Fibroblast of the aortic adventitia (primary cell): ENCODE measurements around the gene THRB. TPM values are rescaled to one million over a fixed set of nuclear protein-coding genes. Genes with fewer than 3 reads are reported as not detected.

Experiments
- DNase-seq: peaks from one replicate; pipeline ENCODE4 v3.0.0-alpha.2; 2010; ENCODE audit warnings: low read depth
- H3K4me3 ChIP-seq: 2 replicates; pipeline ENCODE4 v1.5.1; 2011; ENCODE audit warnings: low read depth, mild to moderate bottlenecking, control low read depth, low read length, moderate library complexity
- CTCF ChIP-seq: IDR thresholded peaks from 2 replicates; pipeline ENCODE4 v1.5.1; 2011; ENCODE audit warnings: mild to moderate bottlenecking, low read length, control low read depth, inconsistent platforms; ENCODE audit not compliant: insufficient read depth
- total RNA-seq: library from RNA; depleted of rRNA; stranded (reverse); fragments of >200 nt; gene quantifications from 2 replicates; pipeline ENCODE4 v1.2.3, GENCODE V29; 2012; ENCODE audit warnings: low replicate concordance

THRB gene
- total RNA-seq, 1 donor: 4.7 TPM

DNA sequence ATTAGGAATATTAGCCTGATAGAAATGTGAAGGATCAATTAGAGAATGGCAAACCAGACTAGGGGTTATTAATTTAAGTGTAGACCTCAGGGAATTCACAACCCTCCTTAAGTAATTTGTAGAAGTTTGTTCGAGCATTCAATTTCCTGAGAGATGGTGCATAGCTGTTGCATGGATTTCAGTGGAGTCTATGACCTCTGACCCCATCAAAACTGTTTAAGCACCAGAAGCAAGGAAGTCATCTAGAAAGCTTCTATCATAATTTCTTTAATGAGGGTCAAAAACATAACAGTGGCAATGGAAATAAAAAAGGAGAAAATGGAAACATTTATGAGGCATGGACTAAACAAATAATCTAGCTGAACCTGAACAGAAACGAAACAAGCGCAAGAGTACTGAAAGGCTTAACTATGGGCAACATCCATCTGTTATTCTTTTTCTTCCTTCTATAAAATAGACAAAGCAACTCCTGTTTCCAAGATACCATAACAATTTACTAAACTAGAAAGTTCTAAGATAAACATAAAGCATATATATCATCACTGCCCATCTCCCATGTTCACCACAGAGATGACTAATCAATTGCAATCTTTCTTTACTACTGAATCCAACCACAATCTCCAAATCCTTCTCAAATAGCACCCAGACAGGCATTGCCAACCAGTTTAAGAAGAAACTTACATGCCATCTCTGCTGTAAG, 151.4 kb downstream of the THRB start:
- TF ChIP-seq CTCF: no peak
- H3K4me3 ChIP-seq: no peak overlapping the region
- DNase-seq: no peak

- TF ChIP-seq CTCF: no peak
- no peak for DNase-seq
- no peak overlapping the region for H3K4me3 ChIP-seq
These were observed 152.4 kb downstream of the THRB start for GRCh38 chr3:24342275-24342674.

DNA sequence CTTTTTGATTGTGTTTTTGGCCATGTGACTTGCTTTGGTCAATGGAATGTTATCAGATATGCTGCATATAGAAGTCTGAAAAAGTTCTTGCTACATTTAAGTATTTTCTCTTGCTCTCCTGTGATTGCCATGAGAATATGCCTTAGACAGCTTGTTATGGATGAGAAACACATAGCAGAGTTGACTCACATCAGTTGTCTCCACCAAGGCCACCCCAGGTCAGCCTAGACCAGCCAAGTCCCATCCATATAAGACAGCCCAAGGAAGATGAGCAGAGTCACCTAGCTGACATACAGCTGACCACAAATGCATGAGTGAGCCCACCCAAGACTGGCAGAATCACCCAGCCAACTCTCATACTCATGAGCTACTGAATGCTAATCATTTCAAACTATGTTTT, 153.0 kb downstream of the THRB start:
- no peak for TF ChIP-seq CTCF
- H3K4me3 ChIP-seq: no peak overlapping the region
- DNase-seq: no peak

DNA sequence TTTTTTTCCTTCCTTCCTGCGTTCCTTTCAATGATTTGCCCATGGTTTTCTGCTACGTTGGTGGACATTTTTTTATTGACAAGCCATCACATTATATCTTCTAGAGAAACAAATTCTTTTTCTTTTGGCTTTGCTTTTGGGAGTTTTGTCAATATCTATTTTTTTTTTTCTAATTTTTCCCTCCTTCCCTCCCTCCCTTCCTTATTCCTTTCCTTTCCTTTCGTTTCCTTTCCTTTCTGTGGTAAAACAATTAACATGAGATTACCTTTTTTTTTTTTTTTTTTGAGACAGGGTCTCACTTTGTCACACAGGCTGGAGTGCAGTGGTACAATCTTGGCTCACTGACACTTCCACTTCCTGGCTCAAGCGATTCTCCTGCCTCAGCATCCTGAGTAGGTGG, 153.7 kb downstream of the THRB start:
- no peak for DNase-seq
- H3K4me3 ChIP-seq: no peak overlapping the region
- no peak for TF ChIP-seq CTCF

GRCh38 chr3:24340161-24340560, 154.5 kb downstream of the THRB start:
- no peak for DNase-seq
- H3K4me3 ChIP-seq: no peak overlapping the region
- no peak for TF ChIP-seq CTCF

DNA sequence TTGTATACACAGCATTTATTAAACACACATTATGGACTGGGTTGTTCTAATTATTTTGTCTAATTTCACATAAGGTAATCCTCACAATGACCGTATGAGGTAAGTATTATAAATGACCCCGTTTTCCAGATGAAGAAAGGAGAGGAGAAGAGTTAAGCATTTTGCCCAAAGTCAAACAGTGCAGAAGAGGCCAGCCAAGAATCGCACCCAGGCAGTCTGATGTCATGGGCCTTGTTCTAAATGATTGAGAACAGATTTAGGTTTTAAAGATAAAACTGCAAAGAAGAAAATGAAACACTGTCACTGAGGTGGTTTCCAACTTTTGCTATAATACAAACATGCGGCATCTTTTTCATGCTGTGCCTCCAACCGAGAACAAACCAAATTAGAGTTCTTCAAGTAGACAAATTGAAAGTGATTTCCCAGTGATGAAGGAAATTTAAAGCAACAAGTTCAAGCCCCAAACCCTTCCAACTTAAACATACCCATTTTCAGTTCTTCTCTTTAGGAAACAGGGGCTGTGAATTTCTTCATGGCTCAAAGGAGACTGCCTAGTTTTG, 155.3 kb downstream of the THRB start:
- no peak for TF ChIP-seq CTCF
- no peak for DNase-seq
- H3K4me3 ChIP-seq: no peak overlapping the region
